GM12878 (cell line): ENCODE results near the gene DNAJC3. TPM values are rescaled to one million over a fixed set of nuclear protein-coding genes. Genes with fewer than 3 reads are reported as not detected.
"Not testable (repeated sequence)": the region's sequence is repeated elsewhere in the genome, so short reads cannot be mapped to it uniquely, and the experiment has no call there.

Experiments used
- ATAC-seq: fragments of 200-7000 bp; cut with Tn5 transposase; 3 replicates; pipeline ENCODE4 v1.9.1; 2020; ENCODE audit warnings: mild to moderate bottlenecking, moderate library complexity
- BruUV-seq: library from RNA; stranded (reverse); fragments of 400-500 nt; replicated peaks from 2 replicates; lab custom pipeline; 2021; lab: Mats Ljungman, UMichigan
- CTCF ChIA-PET: fragments of 300-600 bp; sonication (Branson Sonifier 250); formaldehyde crosslinking; extraction: SDS; loops from one replicate; lab custom pipeline; 2021; ENCODE audit warnings: inconsistent platforms; lab: Yijun Ruan, JAX
- POLR2A ChIA-PET: fragments of 350-600 bp; formaldehyde crosslinking; extraction: SDS; loops from one replicate; lab custom pipeline; 2021; ENCODE audit warnings: inconsistent platforms; lab: Charles Lee
- RAD21 ChIA-PET: fragments of 300-600 bp; sonication (Branson Sonifier 250); formaldehyde crosslinking; loops from one replicate; lab custom pipeline; 2023; ENCODE audit warnings: antibody characterized with exemption; ENCODE audit not compliant: unreplicated experiment; lab: Charles Lee
- SMC1A ChIA-PET: fragments of 300-600 bp; sonication (Branson Sonifier 250); formaldehyde crosslinking; loops from one replicate; lab custom pipeline; 2023; ENCODE audit not compliant: unreplicated experiment, uncharacterized antibody; lab: Charles Lee
- DNase-seq: peaks from one replicate; pipeline ENCODE4 v3.0.0-alpha.2; 2011; ENCODE audit warnings: low read depth, low spot score
- FAIRE-seq: peaks from 3 replicates; lab custom pipeline; 2011; peaks lifted over from hg19 to GRCh38; lab: Jason Lieb, UNC
- H2AFZ ChIP-seq: 2 replicates; pipeline ENCODE4 v1.6.0; 2011; ENCODE audit warnings: low read depth, low read length, control low read depth; ENCODE audit not compliant: control insufficient read depth
- H3K27ac ChIP-seq: 2 replicates; pipeline ENCODE4 v1.5.1; 2011; ENCODE audit warnings: control low read depth; ENCODE audit not compliant: control insufficient read depth, insufficient read depth
- H3K27me3 ChIP-seq, 2 experiments: replicated peaks in 1 of 2; 2 replicates each; pipeline versions ENCODE4 v1.6.0 to v1.6.1; 2011; ENCODE audit warnings: low read length in 1 of 2; ENCODE audit not compliant: control insufficient read depth in 2 of 2, insufficient read depth in 2 of 2
- H3K36me3 ChIP-seq, 2 experiments: 2 replicates each; pipeline ENCODE4 v1.5.1; 2011; ENCODE audit warnings: low read length in 1 of 2; ENCODE audit not compliant: control insufficient read depth in 2 of 2, insufficient read depth in 2 of 2
- H3K4me1 ChIP-seq: 2 replicates; pipeline ENCODE4 v1.6.1; 2011; ENCODE audit warnings: mild to moderate bottlenecking, low read length, moderate library complexity, mixed read lengths; ENCODE audit not compliant: control insufficient read depth, insufficient read depth
- H3K4me2 ChIP-seq: 2 replicates; pipeline ENCODE4 v1.6.0; 2011; ENCODE audit warnings: control low read depth; ENCODE audit not compliant: control insufficient read depth, insufficient read depth
- H3K4me3 ChIP-seq: fragments of 200-600 bp; sonication (generic); 2 replicates; pipeline ENCODE4 v1.5.1; 2016
- H3K79me2 ChIP-seq: 2 replicates; pipeline ENCODE4 v1.6.0; 2011; ENCODE audit warnings: low read length; ENCODE audit not compliant: control insufficient read depth, insufficient read depth
- H3K9ac ChIP-seq: 2 replicates; pipeline ENCODE4 v1.8.0; 2011; ENCODE audit warnings: low read length, control low read depth, mixed read lengths; ENCODE audit not compliant: control insufficient read depth, insufficient read depth
- H3K9me3 ChIP-seq: replicated peaks from 3 replicates; pipeline ENCODE4 v1.5.1; 2011; ENCODE audit warnings: mild to moderate bottlenecking, low read length; ENCODE audit not compliant: control insufficient read depth, insufficient read depth
- H4K20me1 ChIP-seq: 2 replicates; pipeline ENCODE4 v1.6.0; 2011; ENCODE audit not compliant: control insufficient read depth, insufficient read depth
- CHD1 ChIP-seq: IDR thresholded peaks from 2 replicates; pipeline ENCODE4 v1.6.1; 2012; ENCODE audit warnings: low read depth, low read length, improper control_type of control experiment
- CHD2 ChIP-seq: IDR thresholded peaks from 2 replicates; pipeline ENCODE4 v1.6.1; 2011; ENCODE audit warnings: low read depth, low read length, improper control_type of control experiment, borderline replicate concordance
- DPF2 ChIP-seq: fragments of 450-650 bp; IDR thresholded peaks from 2 replicates; pipeline ENCODE4 v1.6.1; 2017; ENCODE audit warnings: mild to moderate bottlenecking
- NFYB ChIP-seq: IDR thresholded peaks from 2 replicates; pipeline ENCODE4 v1.6.1; 2011; ENCODE audit warnings: low read depth, mild to moderate bottlenecking, low read length, improper control_type of control experiment, moderate library complexity; ENCODE audit not compliant: insufficient read depth
- SMC3 ChIP-seq: IDR thresholded peaks from 2 replicates; pipeline ENCODE4 v1.6.1; 2011; ENCODE audit warnings: low read length, improper control_type of control experiment, borderline replicate concordance
- TCF3 ChIP-seq: IDR thresholded peaks from 2 replicates; pipeline ENCODE4 v1.6.1; 2012; ENCODE audit warnings: low read depth, mild to moderate bottlenecking, low read length, borderline replicate concordance; ENCODE audit not compliant: insufficient read depth
- WGBS: methylation state at CpG from one replicate; pipeline ENCODE4 v1.1.6; 2016; ENCODE audit warnings: low lambda C conversion rate; ENCODE audit not compliant: insufficient replicate concordance, insufficient coverage; ENCODE audit errors: missing lambda C conversion rate; 5-methylcytosine and 5-hydroxymethylcytosine counted together
- in situ Hi-C: fragments of 300-500 bp; cut with MboI; formaldehyde crosslinking; loops from 9 replicates; pipeline ENCODE4 v1.14.3; 2018; ENCODE audit warnings: mixed read lengths
- intact Hi-C: fragments of 100-400 bp; cut with micrococcal nuclease; formaldehyde crosslinking; loops from one replicate; pipeline ENCODE4 v1.14.2; 2022; ENCODE audit not compliant: unreplicated experiment
- polyA plus RNA-seq, 11 experiments: library from polyadenylated mRNA; depleted of rRNA in 4 of 11; unstranded in 6 of 11; stranded (reverse) in 5 of 11; fragments of >200 nt; fragmentation: Nextera tagmentation in 4 of 11; fragmentation: Illumina TruSeq in 1 of 11; extraction: Ambion mirVana in 4 of 11; extraction: Trizol in 1 of 11; gene quantifications; 1 replicate in 1 of 11; 2 replicates in 10 of 11; pipeline versions ENCODE4 v1.2.1 to v1.2.3, GENCODE V29; 2011 to 2016; ENCODE audit warnings: inconsistent platforms in 2 of 11, missing spikeins in 2 of 11, low read depth in 1 of 11
- total RNA-seq, 4 experiments: library from RNA; depleted of rRNA in 3 of 4; stranded (reverse); fragments of >200 nt in 3 of 4; fragmentation: Illumina TruSeq in 1 of 4; extraction: Trizol in 1 of 4; gene quantifications; 2 replicates each; pipeline versions ENCODE4 v1.2.1 to v1.2.3, GENCODE V29; 2013 to 2021
- TF ChIP-seq, protein P1 (sequence below): fragments of 450-650 bp; IDR thresholded peaks from 2 replicates; pipeline ENCODE4 v1.6.1; 2018; ENCODE audit warnings: borderline replicate concordance, mild to moderate bottlenecking; ENCODE audit not compliant: partially characterized antibody

DNAJC3 gene
- total and polyA plus RNA-seq, 10 of the 15 experiments (the other 5 are each of a cell fraction or from before 2014, with no cell fraction given) = 9.3 to 37.4 (median 19.0) TPM

- in situ Hi-C loops = no loop called here
- peaks cover 31% of the 10 kb centered on the region for H3K79me2 ChIP-seq
- no TSS peak for BruUV-seq
- intact Hi-C loops = no loop called here
- H3K9me3 ChIP-seq = peaks cover 3% of the 10 kb centered on the region; the same call in 1 of the 3 replicates
- ChIA-PET SMC1A (interaction anchor here (1.4 kb wide), 1 partner anchor 10 kb away, joined by 3 read pairs; no protein-coding TSS in a partner anchor), RAD21 (no interaction called here), CTCF (interaction anchor here (0.9 to 1.1 kb wide), 2 partner anchors 15 to 86 kb away, joined by 3 read pairs; no protein-coding TSS in a partner anchor), POLR2A (no interaction called here)
- H3K27me3 ChIP-seq = no peaks in the 10 kb centered on the region
- no peak overlapping the region for H2AFZ ChIP-seq
- DNase-seq (no peak), FAIRE-seq (no peak), ATAC-seq (no peak)
- H3K4me3 ChIP-seq = no peak overlapping the region
- peaks cover 2 to 29% of the 10 kb centered on the region in 2 experiments; a peak in 3 of 4 replicates for H3K36me3 ChIP-seq
- no peak overlapping the region for H3K4me2 ChIP-seq
- WGBS = 9% methylated on average over 2 of the region's 2 CpGs
- no peak overlapping the region for H3K9ac ChIP-seq
- H3K4me1 ChIP-seq = peaks cover 14% of the 10 kb centered on the region
- no peak overlapping the region for H3K27ac ChIP-seq
- TF ChIP-seq TCF3 (no peak), CHD2 (no peak), NFYB (no peak), CHD1 (no peak), DPF2 (no peak), SMC3 (no peak)
- TF ChIP-seq, protein P1, sequence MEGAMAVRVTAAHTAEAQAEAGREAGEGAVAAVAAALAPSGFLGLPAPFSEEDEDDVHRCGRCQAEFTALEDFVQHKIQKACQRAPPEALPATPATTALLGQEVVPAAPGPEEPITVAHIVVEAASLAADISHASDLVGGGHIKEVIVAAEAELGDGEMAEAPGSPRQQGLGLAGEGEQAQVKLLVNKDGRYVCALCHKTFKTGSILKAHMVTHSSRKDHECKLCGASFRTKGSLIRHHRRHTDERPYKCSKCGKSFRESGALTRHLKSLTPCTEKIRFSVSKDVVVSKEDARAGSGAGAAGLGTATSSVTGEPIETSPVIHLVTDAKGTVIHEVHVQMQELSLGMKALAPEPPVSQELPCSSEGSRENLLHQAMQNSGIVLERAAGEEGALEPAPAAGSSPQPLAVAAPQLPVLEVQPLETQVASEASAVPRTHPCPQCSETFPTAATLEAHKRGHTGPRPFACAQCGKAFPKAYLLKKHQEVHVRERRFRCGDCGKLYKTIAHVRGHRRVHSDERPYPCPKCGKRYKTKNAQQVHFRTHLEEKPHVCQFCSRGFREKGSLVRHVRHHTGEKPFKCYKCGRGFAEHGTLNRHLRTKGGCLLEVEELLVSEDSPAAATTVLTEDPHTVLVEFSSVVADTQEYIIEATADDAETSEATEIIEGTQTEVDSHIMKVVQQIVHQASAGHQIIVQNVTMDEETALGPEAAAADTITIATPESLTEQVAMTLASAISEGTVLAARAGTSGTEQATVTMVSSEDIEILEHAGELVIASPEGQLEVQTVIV = no peak
- peaks cover 4% of the 10 kb centered on the region; the same call in 1 of the 2 replicates for H4K20me1 ChIP-seq
These were observed 33.4 kb downstream of the DNAJC3 start for GRCh38 chr13:95710313-95710712.

GRCh38 chr13:95712846-95713245 is 35.9 kb downstream of the DNAJC3 start:
- CTCF ChIA-PET = interaction anchor here (0.9 kb wide), 1 partner anchor 52 kb away, joined by 3 read pairs; no protein-coding TSS in a partner anchor
- H3K27me3 ChIP-seq, H3K9me3 ChIP-seq, FAIRE-seq, intact Hi-C loops, H3K27ac ChIP-seq, H3K4me1 ChIP-seq, H3K4me2 ChIP-seq, H4K20me1 ChIP-seq, H3K4me3 ChIP-seq, DNase-seq, SMC1A ChIA-PET, BruUV-seq, in situ Hi-C loops, H3K9ac ChIP-seq, H3K79me2 ChIP-seq, ATAC-seq, H2AFZ ChIP-seq: not testable (repeated sequence)
- POLR2A ChIA-PET = interaction anchor here (1.6 kb wide), 1 partner anchor 9 kb away, joined by 4 read pairs; no protein-coding TSS in a partner anchor
- 86% methylated on average over 4 of the region's 4 CpGs for WGBS
- peaks cover 3 to 28% of the 10 kb centered on the region in 2 experiments; a peak in 3 of 4 replicates for H3K36me3 ChIP-seq
- RAD21 ChIA-PET = interaction anchor here (0.7 kb wide), 1 partner anchor 15 kb away, joined by 3 read pairs; no protein-coding TSS in a partner anchor
